DOHH2 (cell line): ENCODE measurements around the gene PKD1L1.

Experiments
- CTCF ChIP-seq: fragments of 200-600 bp; sonication (generic); IDR thresholded peaks from one replicate; pipeline ENCODE4 v1.5.1; 2014; ENCODE audit warnings: antibody characterized with exemption, mild to moderate bottlenecking, low read depth, low read length; ENCODE audit not compliant: poor library complexity, severe bottlenecking
- EZH2phosphoT487 ChIP-seq: fragments of 200-600 bp; sonication (generic); IDR thresholded peaks from 2 replicates; pipeline ENCODE4 v1.6.1; 2017; ENCODE audit warnings: borderline replicate concordance, mild to moderate bottlenecking, antibody characterized with exemption, low read length, moderate library complexity, mixed read lengths

GRCh38 chr7:47836080-47836479 lies 112.2 kb downstream of the PKD1L1 start:
- TF ChIP-seq CTCF (no peak), EZH2phosphoT487 (no peak)
